Fibroblast of the aortic adventitia (primary cell): ENCODE data around the gene ATP5MG. TPM values are rescaled to one million over a fixed set of nuclear protein-coding genes. Genes with fewer than 3 reads are reported as not detected.

Experiments
- DNase-seq: peaks from one replicate; pipeline ENCODE4 v3.0.0-alpha.2; 2010; ENCODE audit warnings: low read depth
- H3K4me3 ChIP-seq: 2 replicates; pipeline ENCODE4 v1.5.1; 2011; ENCODE audit warnings: low read depth, mild to moderate bottlenecking, control low read depth, low read length, moderate library complexity
- total RNA-seq: library from RNA; depleted of rRNA; stranded (reverse); fragments of >200 nt; gene quantifications from 2 replicates; pipeline ENCODE4 v1.2.3, GENCODE V29; 2012; ENCODE audit warnings: low replicate concordance
- TF ChIP-seq, protein P1 (sequence below): IDR thresholded peaks from 2 replicates; pipeline ENCODE4 v1.5.1; 2011; ENCODE audit warnings: mild to moderate bottlenecking, low read length, control low read depth, inconsistent platforms; ENCODE audit not compliant: insufficient read depth

ATP5MG gene
- total RNA-seq, 1 donor = 55.2 TPM

GRCh38 chr11:118449316-118449918 is 48.0 kb downstream of the ATP5MG start:
- no peak for DNase-seq
- TF ChIP-seq, protein P1, sequence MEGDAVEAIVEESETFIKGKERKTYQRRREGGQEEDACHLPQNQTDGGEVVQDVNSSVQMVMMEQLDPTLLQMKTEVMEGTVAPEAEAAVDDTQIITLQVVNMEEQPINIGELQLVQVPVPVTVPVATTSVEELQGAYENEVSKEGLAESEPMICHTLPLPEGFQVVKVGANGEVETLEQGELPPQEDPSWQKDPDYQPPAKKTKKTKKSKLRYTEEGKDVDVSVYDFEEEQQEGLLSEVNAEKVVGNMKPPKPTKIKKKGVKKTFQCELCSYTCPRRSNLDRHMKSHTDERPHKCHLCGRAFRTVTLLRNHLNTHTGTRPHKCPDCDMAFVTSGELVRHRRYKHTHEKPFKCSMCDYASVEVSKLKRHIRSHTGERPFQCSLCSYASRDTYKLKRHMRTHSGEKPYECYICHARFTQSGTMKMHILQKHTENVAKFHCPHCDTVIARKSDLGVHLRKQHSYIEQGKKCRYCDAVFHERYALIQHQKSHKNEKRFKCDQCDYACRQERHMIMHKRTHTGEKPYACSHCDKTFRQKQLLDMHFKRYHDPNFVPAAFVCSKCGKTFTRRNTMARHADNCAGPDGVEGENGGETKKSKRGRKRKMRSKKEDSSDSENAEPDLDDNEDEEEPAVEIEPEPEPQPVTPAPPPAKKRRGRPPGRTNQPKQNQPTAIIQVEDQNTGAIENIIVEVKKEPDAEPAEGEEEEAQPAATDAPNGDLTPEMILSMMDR = no peak
- no peak overlapping the region for H3K4me3 ChIP-seq

DNA sequence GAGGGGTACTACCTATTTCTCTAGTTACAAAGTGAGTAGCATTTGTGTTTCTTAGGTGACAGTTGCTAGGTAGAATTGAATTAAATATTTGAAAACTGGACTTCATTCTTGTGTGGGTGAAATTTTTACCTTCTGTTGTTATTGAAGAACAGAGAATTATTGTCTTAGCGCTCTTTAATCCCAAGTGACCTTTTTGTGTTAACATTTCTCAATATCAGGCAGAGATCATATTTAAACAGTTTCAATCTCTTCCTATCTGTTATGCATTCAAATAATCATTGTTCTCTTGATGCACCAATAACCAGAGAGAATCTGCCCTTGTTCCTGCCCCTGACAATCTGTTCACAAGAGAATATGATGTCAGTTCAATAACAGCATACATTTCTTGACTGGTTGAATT is 49.0 kb downstream of the ATP5MG start:
- TF ChIP-seq, protein P1 = no peak
- H3K4me3 ChIP-seq = no peak overlapping the region
- DNase-seq = no peak

Other genes with a start within 250 kb of the ATP5MG start
- under 0.01 and 0.25 TPM in 2 replicates for gene SCN4B, start 248.8 kb upstream of the ATP5MG start, total RNA-seq
- gene SCN2B, start 225.0 kb upstream of the ATP5MG start, total RNA-seq = 0.33 TPM in 1 of 2 replicates, not detected in the other
- gene JAML, start 176.6 kb upstream of the ATP5MG start, total RNA-seq = not detected in 2 replicates
- 0.41 and 0.45 TPM in 2 replicates for gene MPZL3, start 149.2 kb upstream of the ATP5MG start, total RNA-seq
- gene MPZL2, start 137.3 kb upstream of the ATP5MG start, total RNA-seq = 0.36 and 1.1 TPM in 2 replicates
- not detected in 2 replicates for gene CD3E, start 96.9 kb upstream of the ATP5MG start, total RNA-seq
- not detected in 2 replicates for gene CD3D, start 58.9 kb upstream of the ATP5MG start, total RNA-seq
- not detected in 2 replicates for gene CD3G, start 57.3 kb upstream of the ATP5MG start, total RNA-seq
- 25.7 and 74.8 TPM in 2 replicates for gene UBE4A, start 42.0 kb upstream of the ATP5MG start, total RNA-seq
- gene KMT2A, start 34.9 kb downstream of the ATP5MG start, total RNA-seq = 38.9 and 49.8 TPM in 2 replicates
- gene TTC36, start 125.9 kb downstream of the ATP5MG start, total RNA-seq = 0.81 TPM in 1 of 2 replicates, not detected in the other
- gene TMEM25, start 129.6 kb downstream of the ATP5MG start, total RNA-seq = 7.7 and 10.3 TPM in 2 replicates
- gene IFT46, start 164.3 kb downstream of the ATP5MG start, total RNA-seq = 46.5 and 66.6 TPM in 2 replicates
- gene ARCN1, start 170.8 kb downstream of the ATP5MG start, total RNA-seq = 72.4 and 210 TPM in 2 replicates
- gene PHLDB1, start 206.0 kb downstream of the ATP5MG start, total RNA-seq = 49.1 and 93.5 TPM in 2 replicates